ENCODE results near the gene SFXN3. TPM values are rescaled to one million over a fixed set of nuclear protein-coding genes. Genes with fewer than 3 reads are reported as not detected.

The SFXN3 gene
- total RNA-seq, 1 donor from 2014 or later, result 5.2 TPM

GRCh38 chr10:100989088-100989487 is 41.9 kb upstream of the SFXN3 start:
- Mint-ChIP-seq H3K36me3 (ENCODE audit: unreplicated experiment) (no peaks in the 10 kb centered on the region), H3K4me1 (ENCODE audit: low read depth, unreplicated experiment) (peaks cover 7% of the 10 kb centered on the region), H3K9me3 (ENCODE audit: unreplicated experiment) (peaks cover 5% of the 10 kb centered on the region), H3K4me3 (ENCODE audit: unreplicated experiment) (no peak overlapping the region), H3K27me3 (ENCODE audit: unreplicated experiment) (peaks cover 4% of the 10 kb centered on the region), H3K27ac (ENCODE audit: unreplicated experiment) (no peak overlapping the region)
- no peak for DNase-seq
- TF ChIP-seq, protein P1, sequence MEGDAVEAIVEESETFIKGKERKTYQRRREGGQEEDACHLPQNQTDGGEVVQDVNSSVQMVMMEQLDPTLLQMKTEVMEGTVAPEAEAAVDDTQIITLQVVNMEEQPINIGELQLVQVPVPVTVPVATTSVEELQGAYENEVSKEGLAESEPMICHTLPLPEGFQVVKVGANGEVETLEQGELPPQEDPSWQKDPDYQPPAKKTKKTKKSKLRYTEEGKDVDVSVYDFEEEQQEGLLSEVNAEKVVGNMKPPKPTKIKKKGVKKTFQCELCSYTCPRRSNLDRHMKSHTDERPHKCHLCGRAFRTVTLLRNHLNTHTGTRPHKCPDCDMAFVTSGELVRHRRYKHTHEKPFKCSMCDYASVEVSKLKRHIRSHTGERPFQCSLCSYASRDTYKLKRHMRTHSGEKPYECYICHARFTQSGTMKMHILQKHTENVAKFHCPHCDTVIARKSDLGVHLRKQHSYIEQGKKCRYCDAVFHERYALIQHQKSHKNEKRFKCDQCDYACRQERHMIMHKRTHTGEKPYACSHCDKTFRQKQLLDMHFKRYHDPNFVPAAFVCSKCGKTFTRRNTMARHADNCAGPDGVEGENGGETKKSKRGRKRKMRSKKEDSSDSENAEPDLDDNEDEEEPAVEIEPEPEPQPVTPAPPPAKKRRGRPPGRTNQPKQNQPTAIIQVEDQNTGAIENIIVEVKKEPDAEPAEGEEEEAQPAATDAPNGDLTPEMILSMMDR (IDR thresholded peaks at IDR 0.05; ENCODE audit: partially characterized antibody, unreplicated experiment), result no peak

DNA sequence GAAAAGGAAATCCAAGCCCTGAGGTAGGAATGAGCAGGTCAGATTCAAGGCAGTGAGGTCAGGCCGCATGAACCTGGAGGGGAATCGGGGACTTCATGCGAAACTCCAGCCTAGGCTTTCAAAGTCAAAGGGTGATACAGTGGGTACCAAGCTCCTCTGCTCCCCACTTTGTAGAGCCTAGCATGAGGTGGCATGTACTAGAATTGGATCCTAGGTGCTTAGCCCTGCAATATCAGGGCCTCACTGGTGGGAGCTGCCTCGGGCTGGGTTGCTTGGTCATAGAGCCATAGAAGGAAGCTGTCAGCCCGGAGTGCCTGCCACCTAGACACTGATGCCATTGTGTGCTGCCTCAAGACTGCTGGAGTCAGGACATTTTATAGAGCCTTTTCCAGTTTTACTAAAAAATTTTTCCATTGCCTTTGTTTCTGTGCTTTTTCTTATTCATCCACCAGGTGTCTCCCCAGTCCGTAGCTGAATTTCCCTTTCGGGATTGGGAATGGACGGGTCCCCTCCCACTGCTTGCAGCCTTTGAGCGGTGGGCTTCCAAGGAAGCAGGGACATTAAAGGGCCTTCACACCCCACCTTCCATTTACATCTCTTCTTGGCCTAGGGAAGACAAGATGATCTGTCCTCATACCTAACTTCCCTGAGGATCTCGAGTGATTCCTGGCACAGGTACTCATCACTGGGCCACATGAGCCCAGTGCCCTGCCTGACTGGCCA is 36.9 kb upstream of the SFXN3 start:
- Mint-ChIP-seq H3K4me3 (ENCODE audit: unreplicated experiment) (no peak overlapping the region), H3K36me3 (ENCODE audit: unreplicated experiment) (no peaks in the 10 kb centered on the region), H3K4me1 (ENCODE audit: low read depth, unreplicated experiment) (peaks cover 6% of the 10 kb centered on the region), H3K9me3 (ENCODE audit: unreplicated experiment) (peaks cover 8% of the 10 kb centered on the region), H3K27ac (ENCODE audit: unreplicated experiment) (no peak overlapping the region), H3K27me3 (ENCODE audit: unreplicated experiment) (peaks cover 10% of the 10 kb centered on the region)
- TF ChIP-seq, protein P1 (IDR thresholded peaks at IDR 0.05; ENCODE audit: partially characterized antibody, unreplicated experiment), result peak; percentile 60
- no peak for DNase-seq

GRCh38 chr10:100995181-100995580 is 35.9 kb upstream of the SFXN3 start:
- TF ChIP-seq, protein P1 (IDR thresholded peaks at IDR 0.05; ENCODE audit: partially characterized antibody, unreplicated experiment), result no peak
- peaks cover 10% of the 10 kb centered on the region for H3K27me3 Mint-ChIP-seq (ENCODE audit: unreplicated experiment)
- no peak overlapping the region for H3K4me3 Mint-ChIP-seq (ENCODE audit: unreplicated experiment)
- no peaks in the 10 kb centered on the region for H3K36me3 Mint-ChIP-seq (ENCODE audit: unreplicated experiment)
- peaks cover 8% of the 10 kb centered on the region for H3K9me3 Mint-ChIP-seq (ENCODE audit: unreplicated experiment)
- H3K27ac Mint-ChIP-seq (ENCODE audit: unreplicated experiment), result no peak overlapping the region
- peaks cover 6% of the 10 kb centered on the region for H3K4me1 Mint-ChIP-seq (ENCODE audit: low read depth, unreplicated experiment)
- DNase-seq, result no peak

DNA sequence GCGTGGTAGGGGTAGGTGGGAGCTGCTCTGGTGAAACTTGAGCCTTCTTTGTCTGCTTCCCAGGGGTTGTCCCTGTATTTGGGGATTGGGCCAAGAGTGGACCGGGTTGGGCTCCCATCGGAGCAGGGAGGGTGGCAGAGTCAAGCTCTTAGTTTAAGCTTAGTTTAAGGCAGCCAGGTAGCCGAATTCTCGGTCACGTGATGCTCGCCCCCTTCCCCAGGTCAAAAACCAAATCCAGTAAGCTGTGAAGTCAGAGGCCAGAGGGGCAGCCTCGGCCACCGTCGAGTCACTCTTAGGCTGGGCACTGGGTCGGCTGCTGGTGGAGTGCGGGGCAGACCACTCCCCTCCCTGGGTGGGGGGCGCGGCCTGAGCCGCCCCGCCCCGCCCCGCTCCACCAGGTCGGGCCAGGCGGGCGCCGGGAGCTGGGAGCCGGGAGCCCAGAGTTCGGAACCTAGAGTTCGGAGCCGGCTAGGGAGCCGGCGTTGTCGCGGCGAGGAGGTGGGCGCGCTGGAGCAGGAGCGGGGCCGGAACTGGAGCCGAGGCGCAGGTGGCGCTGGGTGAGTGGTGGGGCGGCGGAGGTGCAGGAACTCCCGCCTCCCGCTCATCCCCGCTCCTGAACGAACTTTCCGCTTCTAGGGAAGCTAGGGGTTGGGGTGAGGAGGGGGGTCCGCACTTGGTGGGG is 34.2 kb upstream of the SFXN3 start:
- H3K4me3 Mint-ChIP-seq (ENCODE audit: unreplicated experiment), result peak overlapping the region; percentile 88
- peak overlapping the region; percentile 84 for H3K27ac Mint-ChIP-seq (ENCODE audit: unreplicated experiment)
- peak; percentile 65 for DNase-seq
- H3K4me1 Mint-ChIP-seq (ENCODE audit: low read depth, unreplicated experiment), result peaks cover 16% of the 10 kb centered on the region
- no peaks in the 10 kb centered on the region for H3K36me3 Mint-ChIP-seq (ENCODE audit: unreplicated experiment)
- peaks cover 12% of the 10 kb centered on the region for H3K9me3 Mint-ChIP-seq (ENCODE audit: unreplicated experiment)
- peaks cover 14% of the 10 kb centered on the region for H3K27me3 Mint-ChIP-seq (ENCODE audit: unreplicated experiment)
- TF ChIP-seq, protein P1 (IDR thresholded peaks at IDR 0.05; ENCODE audit: partially characterized antibody, unreplicated experiment), result no peak

Measured in glutamatergic neuron (in vitro differentiated cells).